PC-3 (cell line): Measurements from ENCODE around the gene ACBD6. TPM values are rescaled to one million over a fixed set of nuclear protein-coding genes. Genes with fewer than 3 reads are reported as not detected.

ENCODE experiments used
- ATAC-seq: fragments of 200-7000 bp; cut with Tn5 transposase; 2 replicates; pipeline ENCODE4 v1.9.1; 2020; ENCODE audit warnings: mild to moderate bottlenecking, moderate library complexity
- BruUV-seq: library from RNA; stranded (reverse); fragments of 400-500 nt; replicated peaks from 2 replicates; lab custom pipeline; 2021; lab: Mats Ljungman, UMichigan
- CTCF ChIA-PET: fragments of 300-600 bp; sonication (Branson Sonifier 250); formaldehyde crosslinking; loops from one replicate; lab custom pipeline; 2022; ENCODE audit warnings: antibody characterized with exemption; lab: Charles Lee
- POLR2A ChIA-PET: fragments of 300-600 bp; sonication (Branson Sonifier 250); formaldehyde crosslinking; loops from one replicate; lab custom pipeline; 2022; ENCODE audit warnings: antibody characterized with exemption; ENCODE audit not compliant: unreplicated experiment; lab: Charles Lee
- DNase-seq: peaks from one replicate; pipeline ENCODE4 v3.0.0-alpha.2; 2015
- H2AFZ ChIP-seq: fragments of 300-600 bp; sonication (generic); 2 replicates; pipeline ENCODE4 v1.6.0; 2016; ENCODE audit warnings: antibody characterized with exemption, low read length
- H3F3A ChIP-seq: fragments of 300-600 bp; sonication (generic); one replicate; pipeline ENCODE4 v1.6.0; 2017; ENCODE audit warnings: antibody characterized with exemption, low read length, control low read depth, mild to moderate bottlenecking; ENCODE audit not compliant: unreplicated experiment
- H3K27ac ChIP-seq: fragments of 300-600 bp; sonication (generic); 2 replicates; pipeline ENCODE4 v1.5.1; 2016; ENCODE audit warnings: mild to moderate bottlenecking, low read length
- H3K27me3 ChIP-seq: fragments of 300-600 bp; sonication (generic); 2 replicates; pipeline ENCODE4 v1.6.1; 2016; ENCODE audit warnings: low read length, mixed read lengths
- H3K36me3 ChIP-seq: fragments of 300-600 bp; sonication (generic); 2 replicates; pipeline ENCODE4 v1.6.1; 2016; ENCODE audit warnings: low read depth, mixed run types, low read length, mixed read lengths
- H3K4me1 ChIP-seq: fragments of 300-600 bp; sonication (generic); 2 replicates; pipeline ENCODE4 v1.5.1; 2016; ENCODE audit warnings: low read length; ENCODE audit not compliant: insufficient read depth
- H3K4me2 ChIP-seq: fragments of 300-600 bp; sonication (generic); 2 replicates; pipeline ENCODE4 v1.6.0; 2016; ENCODE audit warnings: low read length
- H3K4me3 ChIP-seq: fragments of 300-600 bp; sonication (generic); 2 replicates; pipeline ENCODE4 v1.5.1; 2016; ENCODE audit warnings: mild to moderate bottlenecking, low read length, mixed read lengths
- H3K79me2 ChIP-seq: fragments of 300-600 bp; sonication (generic); 2 replicates; pipeline ENCODE4 v1.6.1; 2017; ENCODE audit warnings: low read length, mixed read lengths
- H3K9ac ChIP-seq: fragments of 300-600 bp; sonication (generic); 2 replicates; pipeline ENCODE4 v1.6.0; 2016; ENCODE audit warnings: mild to moderate bottlenecking, low read length
- H3K9me2 ChIP-seq: fragments of 300-600 bp; sonication (generic); replicated peaks from 2 replicates; pipeline ENCODE4 v1.6.1; 2016; ENCODE audit warnings: mixed run types, low read length, mixed read lengths
- H3K9me3 ChIP-seq: fragments of 300-600 bp; sonication (generic); 2 replicates; pipeline ENCODE4 v1.6.1; 2016; ENCODE audit warnings: low read length, mixed read lengths
- H4K20me1 ChIP-seq: fragments of 300-600 bp; sonication (generic); 2 replicates; pipeline ENCODE4 v1.6.1; 2016; ENCODE audit warnings: low read length, mixed read lengths
- EZH2 ChIP-seq: fragments of 300-600 bp; sonication (generic); IDR thresholded peaks from one replicate; pipeline ENCODE4 v1.6.1; 2017; ENCODE audit warnings: antibody characterized with exemption, mild to moderate bottlenecking, low read length; ENCODE audit not compliant: unreplicated experiment
- EZH2phosphoT487 ChIP-seq: fragments of 300-600 bp; sonication (generic); IDR thresholded peaks from 2 replicates; pipeline ENCODE4 v1.6.1; 2018; ENCODE audit warnings: mild to moderate bottlenecking, antibody characterized with exemption, low read length, borderline replicate concordance
- intact Hi-C: fragments of 100-400 bp; cut with micrococcal nuclease; formaldehyde crosslinking; loops from 2 replicates; pipeline ENCODE4 v1.9.0; 2023
- total RNA-seq: library from RNA; depleted of rRNA; stranded (reverse); fragments of >200 nt; gene quantifications from 2 replicates; pipeline ENCODE4 v1.2.3, GENCODE V29; 2014
- TF ChIP-seq, protein P1 (sequence below): fragments of 300-600 bp; sonication (generic); conservative IDR thresholded peaks from 2 replicates; pipeline ENCODE4 v1.5.1; 2017; ENCODE audit warnings: antibody characterized with exemption, low read depth, mild to moderate bottlenecking, low read length

ACBD6 gene
- total RNA-seq, 1 experiment from 2014 or later: 43.3 TPM

DNA sequence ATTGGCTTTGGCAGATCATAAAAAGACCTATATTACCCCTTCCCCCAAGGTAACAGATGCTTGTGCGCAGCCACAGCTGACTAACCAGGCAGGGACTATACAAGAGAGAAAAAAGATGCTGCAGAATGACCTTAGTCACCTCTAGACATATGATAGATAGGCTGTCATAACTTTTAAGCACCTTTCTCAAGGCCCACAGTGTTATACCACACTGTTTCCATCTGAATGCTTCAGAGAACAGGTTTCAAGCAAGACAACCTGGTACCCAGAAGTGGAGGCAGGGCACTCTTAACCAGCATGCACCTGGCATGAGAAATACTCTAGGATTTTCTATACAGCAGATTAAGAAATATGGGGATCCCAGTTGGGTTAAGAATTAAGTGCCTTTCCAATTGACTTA lies 43.6 kb upstream of the ACBD6 start:
- H3K9me3 ChIP-seq: no peaks in the 10 kb centered on the region
- H3K9ac ChIP-seq: no peak overlapping the region
- intact Hi-C loops: no loop called here
- no peaks in the 10 kb centered on the region for H3F3A ChIP-seq
- BruUV-seq: no TSS peak
- no peak overlapping the region for H3K27ac ChIP-seq
- no peaks in the 10 kb centered on the region for H3K79me2 ChIP-seq
- no peaks in the 10 kb centered on the region for H4K20me1 ChIP-seq
- H3K36me3 ChIP-seq: no peaks in the 10 kb centered on the region
- POLR2A ChIA-PET: no interaction called here
- no peak overlapping the region for H3K4me2 ChIP-seq
- no peak for DNase-seq
- no peak for ATAC-seq
- H3K4me1 ChIP-seq: no peaks in the 10 kb centered on the region
- TF ChIP-seq EZH2: no peak
- TF ChIP-seq, protein P1, sequence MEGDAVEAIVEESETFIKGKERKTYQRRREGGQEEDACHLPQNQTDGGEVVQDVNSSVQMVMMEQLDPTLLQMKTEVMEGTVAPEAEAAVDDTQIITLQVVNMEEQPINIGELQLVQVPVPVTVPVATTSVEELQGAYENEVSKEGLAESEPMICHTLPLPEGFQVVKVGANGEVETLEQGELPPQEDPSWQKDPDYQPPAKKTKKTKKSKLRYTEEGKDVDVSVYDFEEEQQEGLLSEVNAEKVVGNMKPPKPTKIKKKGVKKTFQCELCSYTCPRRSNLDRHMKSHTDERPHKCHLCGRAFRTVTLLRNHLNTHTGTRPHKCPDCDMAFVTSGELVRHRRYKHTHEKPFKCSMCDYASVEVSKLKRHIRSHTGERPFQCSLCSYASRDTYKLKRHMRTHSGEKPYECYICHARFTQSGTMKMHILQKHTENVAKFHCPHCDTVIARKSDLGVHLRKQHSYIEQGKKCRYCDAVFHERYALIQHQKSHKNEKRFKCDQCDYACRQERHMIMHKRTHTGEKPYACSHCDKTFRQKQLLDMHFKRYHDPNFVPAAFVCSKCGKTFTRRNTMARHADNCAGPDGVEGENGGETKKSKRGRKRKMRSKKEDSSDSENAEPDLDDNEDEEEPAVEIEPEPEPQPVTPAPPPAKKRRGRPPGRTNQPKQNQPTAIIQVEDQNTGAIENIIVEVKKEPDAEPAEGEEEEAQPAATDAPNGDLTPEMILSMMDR: no peak
- TF ChIP-seq EZH2phosphoT487: no peak
- no peak overlapping the region for H3K4me3 ChIP-seq
- H3K9me2 ChIP-seq: no peaks in the 10 kb centered on the region
- H3K27me3 ChIP-seq: no peaks in the 10 kb centered on the region
- no peak overlapping the region for H2AFZ ChIP-seq
- CTCF ChIA-PET: no interaction called here

DNA sequence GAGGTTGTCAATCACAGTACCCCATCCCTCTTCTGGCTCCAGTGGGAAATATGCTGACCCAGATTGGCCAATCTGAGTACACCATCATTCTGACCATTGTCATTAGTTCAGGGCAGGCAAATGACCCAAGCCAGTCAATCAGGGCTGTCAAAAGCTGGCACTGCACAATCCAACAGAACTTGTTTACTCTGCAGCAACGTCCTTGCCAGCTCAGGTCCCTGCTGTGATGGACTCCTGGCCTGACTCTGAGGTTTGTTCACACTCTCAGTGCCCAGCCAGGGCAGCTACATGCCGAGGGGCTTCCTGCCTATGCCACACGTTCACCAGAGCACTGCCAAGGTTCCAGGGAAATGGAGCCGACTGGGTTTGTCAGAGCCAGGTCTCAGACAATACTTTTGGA lies 41.7 kb upstream of the ACBD6 start:
- Histone ChIP-seq H3K79me2 (no peaks in the 10 kb centered on the region), H3K36me3 (no peaks in the 10 kb centered on the region), H3K9me2 (no peaks in the 10 kb centered on the region), H3K27ac (no peak overlapping the region), H2AFZ (no peak overlapping the region), H3K4me3 (no peak overlapping the region), H3K4me2 (no peak overlapping the region), H3K9ac (no peak overlapping the region), H3K27me3 (no peaks in the 10 kb centered on the region), H3K9me3 (no peaks in the 10 kb centered on the region), H3F3A (no peaks in the 10 kb centered on the region), H4K20me1 (no peaks in the 10 kb centered on the region), H3K4me1 (peaks cover 3% of the 10 kb centered on the region; the same call in 1 of the 2 replicates)
- BruUV-seq: no TSS peak
- DNase-seq (no peak), ATAC-seq (no peak)
- ChIA-PET CTCF (no interaction called here), POLR2A (no interaction called here)
- TF ChIP-seq, protein P1: no peak
- TF ChIP-seq EZH2phosphoT487 (no peak), EZH2 (no peak)
- intact Hi-C loops: no loop called here

DNA sequence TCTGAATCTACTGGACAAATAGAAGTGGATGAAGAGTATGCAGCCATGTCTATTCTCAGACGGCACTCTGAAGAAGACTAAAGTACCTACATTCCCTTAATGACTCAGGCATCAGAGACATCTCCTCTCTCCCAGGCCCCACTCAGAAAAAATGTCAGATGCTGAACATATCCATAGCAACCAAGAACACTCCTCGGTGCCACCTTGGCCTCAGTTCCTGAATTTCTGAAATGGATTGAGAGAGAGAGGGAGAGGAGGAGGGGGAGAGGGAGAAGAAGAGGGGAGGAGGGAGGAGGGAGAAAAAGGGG lies 40.4 kb upstream of the ACBD6 start:
- POLR2A ChIA-PET: no interaction called here
- no peak for DNase-seq

More for the DNA sequence above, 40.4 kb upstream of the ACBD6 start:
- H3K4me3 ChIP-seq: no peak overlapping the region
- CTCF ChIA-PET: no interaction called here
- H3K79me2 ChIP-seq: no peaks in the 10 kb centered on the region
- BruUV-seq: no TSS peak
- H3K9me2 ChIP-seq: no peaks in the 10 kb centered on the region
- H3K4me1 ChIP-seq: peaks cover 3% of the 10 kb centered on the region; the same call in 1 of the 2 replicates
- no peaks in the 10 kb centered on the region for H3K36me3 ChIP-seq
- no peaks in the 10 kb centered on the region for H3F3A ChIP-seq
- ATAC-seq: no peak
- H3K4me2 ChIP-seq: no peak overlapping the region
- H4K20me1 ChIP-seq: no peaks in the 10 kb centered on the region
- H2AFZ ChIP-seq: no peak overlapping the region
- no peak overlapping the region for H3K9ac ChIP-seq
- H3K27ac ChIP-seq: no peak overlapping the region
- intact Hi-C loops: no loop called here
- H3K9me3 ChIP-seq: no peaks in the 10 kb centered on the region
- TF ChIP-seq EZH2 (no peak), EZH2phosphoT487 (no peak)
- TF ChIP-seq, protein P1: no peak
- H3K27me3 ChIP-seq: no peaks in the 10 kb centered on the region
